ENCODE measurements around the gene MAN1A1.

DNA sequence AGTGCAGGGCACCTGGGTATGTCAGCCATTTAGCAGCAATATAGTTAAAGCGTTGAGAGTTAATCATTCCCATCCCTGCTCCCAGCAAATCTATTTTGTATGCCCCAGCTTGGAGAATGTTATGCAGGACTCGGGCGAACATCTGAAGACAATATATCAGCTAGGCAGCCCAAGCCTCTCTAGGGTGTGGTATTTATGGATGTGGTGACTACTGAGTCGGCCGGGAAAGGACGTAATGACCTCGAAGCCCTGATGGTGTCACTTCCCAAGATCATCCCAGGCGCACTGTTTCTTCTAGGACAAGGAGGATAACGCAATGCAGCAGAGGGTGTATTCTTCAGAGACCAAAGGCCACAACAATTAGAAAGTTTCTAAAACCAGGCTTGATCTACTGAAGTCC, 207.5 kb downstream of the MAN1A1 start:
- TF ChIP-seq EZH2 (IDR thresholded peaks at IDR 0.05) (no peak), POLR2AphosphoS5 (IDR thresholded peaks at IDR 0.05; ENCODE audit: borderline replicate concordance, low read depth, low read length) (no peak)

All from SK-N-MC (cell line).